NCI-H2107 (cell line): ENCODE measurements around the gene DPP6.

ENCODE experiments used
- DNase-seq: peaks from one replicate; lab custom pipeline; 2025; lab: John Stamatoyannopoulos, UW

DPP6 gene

DNA sequence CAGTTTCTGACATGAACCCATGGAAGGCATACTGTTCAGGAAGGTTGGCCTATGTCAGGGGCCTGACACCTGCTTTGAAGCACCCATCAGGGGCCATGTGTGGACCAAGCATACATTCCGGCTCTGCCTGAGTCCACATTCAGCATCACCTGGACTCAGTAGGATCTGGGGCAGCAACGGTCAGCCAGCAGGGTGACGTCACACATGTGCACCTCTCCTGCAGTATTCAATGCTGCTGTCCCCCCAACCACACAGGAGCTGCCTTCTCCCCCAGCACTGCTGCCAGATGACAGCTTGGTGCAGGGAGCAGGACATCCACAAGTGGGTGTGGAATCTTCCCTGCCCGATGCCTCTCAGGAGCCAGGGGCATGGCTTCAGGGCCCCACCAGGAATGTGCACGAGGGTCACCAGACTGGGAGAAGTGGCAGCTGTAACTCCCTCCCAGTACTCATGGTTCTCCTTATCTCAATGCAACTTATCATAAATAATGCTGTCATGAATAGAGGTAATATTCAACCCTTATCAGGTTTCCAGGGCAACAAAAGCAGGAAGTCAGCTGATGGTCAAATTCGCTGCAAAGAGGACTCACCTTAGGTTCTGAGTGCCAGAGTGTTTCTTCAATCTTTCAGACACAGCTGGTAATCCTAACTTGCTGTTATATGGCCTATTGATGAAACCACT lies 657.8 kb downstream of the DPP6 start:
- DNase-seq = no peak

DNA sequence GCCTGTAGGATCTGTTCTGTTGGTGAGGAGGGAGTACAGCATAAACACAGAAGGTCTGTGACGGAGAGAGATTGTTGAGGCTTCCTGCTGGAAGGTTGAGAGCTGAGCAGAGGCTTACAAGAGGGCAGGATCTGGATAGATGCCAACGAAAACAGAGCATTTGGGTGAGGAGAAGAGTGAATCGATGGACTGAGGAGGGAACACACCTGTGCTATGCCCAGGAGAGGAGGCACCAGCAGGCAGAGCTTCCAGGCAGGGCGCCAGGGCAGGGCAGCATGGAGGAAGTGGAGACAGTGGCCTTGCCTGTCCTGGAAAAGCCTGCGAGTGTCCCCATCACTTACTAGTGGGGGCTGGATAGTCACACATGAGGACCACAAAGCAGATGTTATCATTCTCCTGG lies 667.8 kb downstream of the DPP6 start:
- DNase-seq = no peak

DNA sequence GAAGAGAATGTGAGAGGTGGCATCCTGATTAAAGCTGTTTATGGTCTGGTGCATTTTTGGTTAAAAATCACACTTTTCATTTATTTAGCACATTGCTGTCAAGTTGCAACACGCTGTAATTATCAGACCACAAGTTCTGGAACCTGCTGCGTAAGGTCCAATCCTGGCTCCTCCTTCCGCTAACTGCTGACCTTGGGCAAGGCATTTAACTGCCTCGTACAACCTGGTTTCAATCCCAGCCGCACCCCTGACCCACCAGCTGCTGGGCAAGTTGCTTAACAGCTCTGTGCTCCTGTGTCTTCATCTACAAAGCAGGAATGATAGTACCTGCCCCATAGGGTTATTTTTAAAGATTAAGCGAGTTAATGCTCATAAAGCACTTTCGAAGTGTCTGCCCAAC lies 668.9 kb downstream of the DPP6 start:
- no peak for DNase-seq

DNA sequence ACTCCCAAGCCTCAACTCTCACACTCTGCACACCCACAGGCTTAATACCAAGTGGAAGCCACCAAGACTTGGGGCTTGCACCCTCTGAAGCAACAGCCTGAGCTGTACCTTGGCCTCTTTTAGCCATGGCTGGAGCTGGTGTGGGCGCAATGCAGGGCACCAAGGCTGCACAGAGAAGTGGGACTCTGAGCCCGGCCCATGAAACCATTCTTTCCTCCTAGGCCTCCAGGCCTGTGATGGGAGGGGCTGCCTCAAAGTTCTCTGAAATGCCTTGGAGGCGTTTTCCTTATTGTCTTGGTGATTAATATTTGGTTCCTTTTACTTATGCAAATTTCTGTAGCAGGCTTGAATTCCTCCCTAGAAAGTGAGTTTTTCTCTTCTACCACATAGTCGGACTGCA lies 674.2 kb downstream of the DPP6 start:
- DNase-seq = no peak

DNA sequence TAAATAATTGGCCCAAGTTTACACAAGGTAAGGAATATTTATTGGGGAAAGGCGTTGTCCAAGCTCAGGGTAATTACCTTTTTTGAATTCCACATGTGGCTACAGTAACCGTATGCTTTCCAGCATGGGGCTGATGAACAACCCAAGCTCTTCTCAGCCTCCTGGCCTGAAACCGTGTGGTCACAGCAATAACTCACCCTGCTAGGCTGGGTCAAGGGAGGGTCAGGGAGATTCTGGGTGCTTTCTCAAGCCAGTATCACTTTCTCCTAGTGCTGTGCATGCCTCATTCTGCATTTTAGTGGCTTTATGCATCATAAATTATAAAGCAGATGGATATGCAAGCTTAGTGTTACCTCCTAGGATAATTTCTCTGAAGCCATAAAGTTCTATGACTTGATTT lies 676.9 kb downstream of the DPP6 start:
- no peak for DNase-seq

DNA sequence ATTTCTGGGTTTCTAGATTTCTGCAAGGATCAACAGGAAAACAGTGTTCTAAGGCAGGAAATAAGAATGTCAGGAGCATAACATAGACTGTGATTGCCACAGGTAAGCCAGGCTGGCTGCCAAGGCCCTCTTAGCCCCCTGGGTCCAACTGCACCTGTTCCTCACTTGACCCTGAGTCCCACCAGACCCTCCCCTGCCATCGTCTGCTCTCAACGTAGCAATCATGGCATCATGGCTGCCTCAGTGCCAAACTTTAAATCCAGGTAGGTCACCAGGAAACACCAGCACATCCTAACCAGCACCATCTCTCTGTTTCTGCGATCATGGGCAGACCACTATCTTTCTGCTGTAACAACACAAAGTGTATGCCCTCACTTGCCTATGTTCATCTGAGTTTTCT lies 683.6 kb downstream of the DPP6 start:
- DNase-seq = no peak

DNA sequence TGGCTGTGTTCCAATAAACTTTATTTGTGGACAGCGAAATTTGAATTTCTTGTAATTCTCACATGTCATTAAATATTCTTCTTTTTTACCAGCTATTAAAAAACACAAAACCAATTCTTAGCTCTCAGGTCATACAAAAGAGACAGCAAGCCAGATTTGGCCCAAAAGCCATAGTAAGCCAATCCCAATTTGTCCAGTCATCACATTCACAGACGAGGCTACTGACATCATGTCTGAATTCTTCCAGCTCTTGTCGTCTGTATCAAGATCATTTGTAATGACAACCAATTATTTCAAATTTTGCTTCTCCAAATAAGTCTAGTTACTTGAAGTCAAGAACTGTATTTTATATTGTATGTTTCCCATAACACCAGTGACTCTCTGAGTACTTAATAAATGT lies 684.2 kb downstream of the DPP6 start:
- DNase-seq = no peak

DNA sequence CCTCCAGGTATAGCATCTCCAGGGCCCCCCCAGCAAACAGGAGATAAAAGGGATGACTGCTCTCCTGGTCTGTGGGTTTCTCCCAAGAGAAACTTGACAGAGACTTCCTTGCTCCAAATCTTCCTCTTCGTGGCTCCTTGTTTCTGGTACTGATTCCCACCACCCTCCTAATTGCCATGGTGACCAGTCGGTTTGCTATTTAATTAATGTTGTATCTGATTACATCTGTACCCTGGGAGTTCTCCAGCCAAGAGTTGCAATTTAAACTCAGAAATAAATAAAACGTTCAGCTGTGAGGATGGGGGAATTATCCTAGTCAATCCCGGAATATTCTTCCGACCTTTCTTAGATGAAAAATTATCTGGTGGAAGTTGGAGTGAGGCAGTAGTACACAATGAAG lies 686.0 kb downstream of the DPP6 start:
- DNase-seq = no peak

DNA sequence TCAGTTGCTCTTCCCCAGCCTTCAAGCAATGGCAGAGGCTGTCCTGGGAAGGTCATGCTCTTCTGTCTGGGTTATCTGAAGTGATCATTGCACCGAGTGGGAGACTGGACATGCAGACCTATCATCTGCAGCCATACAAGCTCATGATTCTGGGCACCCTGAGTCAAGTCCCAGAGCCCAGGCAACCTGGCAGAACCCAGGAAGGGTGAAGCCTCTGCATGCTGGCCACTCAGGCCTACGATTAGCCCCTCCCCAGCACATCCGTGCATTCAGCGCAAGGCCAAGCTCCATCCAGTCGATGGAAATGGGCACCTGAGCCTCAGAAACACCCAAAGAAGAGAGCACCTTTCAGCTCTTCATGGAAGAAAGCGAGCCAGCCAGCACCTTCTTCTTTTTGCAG lies 688.9 kb downstream of the DPP6 start:
- DNase-seq = no peak

DNA sequence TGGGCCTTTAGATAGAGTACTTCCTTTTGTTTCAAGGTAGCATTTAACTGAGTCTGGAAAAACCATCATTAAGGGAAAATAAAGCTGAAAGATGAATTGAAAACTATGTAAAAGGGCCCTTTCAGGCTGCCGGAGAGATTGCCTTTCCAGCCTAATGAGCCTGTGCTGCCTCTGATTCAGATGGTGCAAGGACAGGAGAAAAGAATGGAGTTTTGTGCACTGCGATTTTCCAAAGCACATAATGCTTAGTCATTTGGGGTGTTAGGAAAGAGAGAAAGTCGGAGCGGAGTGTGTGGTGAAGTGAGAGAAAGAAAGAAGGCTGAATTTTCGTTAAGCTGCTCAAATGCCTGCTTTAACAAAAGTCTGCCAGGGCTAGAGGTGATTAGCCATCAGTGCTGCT lies 691.0 kb downstream of the DPP6 start:
- DNase-seq = no peak

DNA sequence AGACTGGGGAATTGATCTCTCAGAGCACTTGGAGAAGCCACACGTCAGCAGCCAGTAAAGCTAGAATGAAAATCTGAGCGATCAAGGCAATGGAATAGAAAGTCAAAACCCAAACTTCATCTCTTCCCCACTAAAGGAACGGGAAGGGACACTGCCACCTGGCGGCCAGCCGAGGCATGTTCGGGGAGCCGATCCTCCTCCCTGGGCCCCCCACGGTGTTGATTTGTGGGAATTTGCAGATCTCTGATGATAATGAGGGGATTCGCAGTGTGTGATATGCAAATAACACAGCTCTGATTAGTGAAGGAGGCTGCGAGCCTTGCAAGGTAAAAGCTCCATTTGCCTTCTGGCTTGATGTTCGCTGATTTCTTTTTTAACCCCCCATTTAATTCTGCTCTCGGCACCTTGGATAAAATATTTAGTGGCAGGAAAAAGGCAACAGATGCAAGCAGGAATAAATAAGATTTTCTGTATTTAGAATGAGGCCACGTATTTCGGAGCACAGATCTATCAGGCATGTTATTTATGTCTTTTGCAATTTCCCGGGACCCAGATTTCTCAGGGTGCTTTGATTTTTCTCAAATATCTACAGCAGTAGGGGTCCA lies 692.2 kb downstream of the DPP6 start:
- peak; percentile 33 for DNase-seq

DNA sequence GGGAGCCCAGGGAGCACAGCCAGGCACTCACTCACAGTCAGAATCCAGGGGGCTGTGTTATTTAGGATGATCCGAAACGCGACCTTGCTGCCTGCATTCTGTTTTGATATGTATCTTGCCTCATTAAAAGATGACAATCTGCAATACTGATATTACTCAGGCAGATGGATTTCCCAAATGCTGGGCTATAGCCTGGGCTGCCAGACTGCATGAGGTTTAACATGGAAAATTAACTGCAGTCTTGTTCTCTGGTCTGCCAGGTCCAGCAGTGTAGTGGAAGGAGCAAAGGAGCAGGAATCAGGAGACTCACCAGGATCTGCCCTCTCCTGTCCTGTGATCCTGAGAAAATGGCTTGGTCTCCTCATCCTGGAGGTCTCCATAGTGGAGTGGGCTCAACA lies 692.7 kb downstream of the DPP6 start:
- no peak for DNase-seq

DNA sequence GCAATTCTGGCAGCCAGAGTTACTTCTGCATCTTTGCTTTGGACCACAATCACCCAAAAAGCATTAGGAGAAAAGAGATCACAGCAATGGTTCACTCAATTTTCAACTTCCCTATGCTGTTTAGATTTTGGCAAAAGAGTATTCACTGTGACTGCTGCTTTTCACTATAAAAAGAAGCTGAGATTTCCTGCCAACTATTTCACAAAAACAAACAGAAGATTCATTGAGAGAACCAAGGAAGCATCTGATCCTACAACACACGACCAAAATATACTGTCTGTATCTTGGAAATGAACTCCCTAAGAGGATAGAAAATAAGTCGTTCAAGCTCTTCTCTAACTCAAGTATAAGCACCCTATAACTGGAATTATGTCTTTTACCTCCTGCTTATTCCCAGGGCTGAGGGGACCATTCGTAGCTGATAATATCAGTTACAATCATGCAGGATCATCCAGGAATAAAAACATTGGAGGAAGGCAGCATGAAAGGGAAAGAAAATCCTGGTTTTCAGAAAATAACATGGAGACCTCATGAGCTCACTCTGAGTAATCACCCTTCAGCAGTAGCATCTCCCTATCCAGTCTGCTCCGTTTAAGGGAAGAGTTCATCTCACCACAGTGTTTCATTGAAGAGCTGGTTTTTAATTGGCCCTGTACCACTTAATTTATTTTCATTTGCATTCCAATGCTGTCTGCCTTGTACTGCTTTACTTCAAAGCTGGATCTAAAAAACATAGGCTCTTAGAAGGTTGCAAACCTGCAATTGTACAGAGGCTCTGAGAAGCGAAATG lies 694.6 kb downstream of the DPP6 start:
- DNase-seq = no peak

DNA sequence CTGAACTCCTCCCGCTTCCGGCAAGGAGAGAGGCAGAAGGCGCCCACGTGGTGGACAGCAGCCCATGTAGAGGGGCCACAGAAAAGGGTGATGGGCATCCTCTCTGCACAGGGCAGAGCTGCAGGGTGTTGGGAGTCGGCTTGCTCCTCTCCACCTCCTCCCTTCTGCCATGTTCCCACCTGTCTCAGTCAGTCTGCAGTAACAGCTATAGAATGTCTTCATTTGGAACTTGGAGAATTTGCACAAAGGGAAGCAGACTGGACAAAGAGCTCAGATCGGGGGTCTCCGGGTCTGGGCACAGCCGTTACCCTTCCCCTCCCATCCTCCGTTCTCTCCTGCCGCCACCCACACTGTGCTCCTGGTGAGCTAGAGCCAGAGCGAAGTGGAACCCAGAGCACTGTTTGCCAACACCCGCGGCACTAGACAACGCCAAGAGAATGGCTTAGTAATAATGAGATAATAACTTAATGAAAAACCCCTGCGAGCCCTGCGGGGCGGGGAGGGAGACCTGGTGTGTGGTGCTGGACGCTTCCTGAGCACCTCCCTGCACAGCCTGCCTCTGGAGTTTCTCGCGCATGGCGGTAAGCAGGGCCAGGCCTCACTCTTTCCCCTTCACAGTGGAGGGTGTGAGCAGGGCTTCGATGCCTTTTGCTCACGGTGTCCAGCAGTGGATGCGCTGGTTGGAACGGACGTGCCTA lies 696.0 kb downstream of the DPP6 start:
- no peak for DNase-seq

DNA sequence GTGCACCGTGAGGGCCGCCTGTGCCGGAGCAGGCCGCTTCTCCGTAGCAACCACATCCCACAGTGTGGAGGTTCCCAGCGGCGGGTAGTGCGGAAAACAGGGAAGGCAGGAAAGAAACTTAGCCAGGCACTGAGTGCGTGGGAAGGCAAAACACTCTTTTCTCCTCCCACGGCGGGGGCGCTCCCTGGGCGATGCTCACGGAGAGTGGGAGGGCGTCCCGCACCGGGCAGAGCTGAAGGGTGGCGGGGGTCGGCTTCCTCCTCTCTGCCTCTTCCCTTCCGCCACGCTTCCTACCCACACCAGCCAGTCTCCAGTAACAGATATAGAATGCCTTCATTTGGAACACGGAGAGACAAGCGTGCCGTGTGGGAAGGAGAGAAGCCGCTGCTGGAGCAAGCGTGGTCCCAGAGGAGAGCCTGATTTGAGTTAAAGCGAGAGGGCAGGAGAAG lies 698.2 kb downstream of the DPP6 start:
- DNase-seq = no peak

DNA sequence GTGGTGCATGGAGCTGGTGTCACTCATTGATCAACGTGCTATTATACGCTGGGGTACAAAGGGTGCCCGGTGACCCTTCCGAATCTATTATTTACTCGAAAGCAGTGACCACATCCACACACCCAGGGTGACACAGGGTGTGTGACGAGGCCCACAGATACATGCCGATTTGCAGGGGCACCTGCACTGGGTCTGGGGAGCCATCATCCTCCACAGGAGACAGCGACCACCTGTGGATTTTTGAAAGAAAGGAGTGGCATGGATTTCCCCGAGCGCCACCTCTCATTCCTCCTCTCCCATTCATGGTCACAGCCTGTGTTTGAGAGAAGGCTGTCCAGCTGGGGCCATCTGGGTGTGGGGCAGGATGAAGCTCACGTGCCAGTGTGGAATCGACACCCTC lies 701.0 kb downstream of the DPP6 start:
- no peak for DNase-seq

DNA sequence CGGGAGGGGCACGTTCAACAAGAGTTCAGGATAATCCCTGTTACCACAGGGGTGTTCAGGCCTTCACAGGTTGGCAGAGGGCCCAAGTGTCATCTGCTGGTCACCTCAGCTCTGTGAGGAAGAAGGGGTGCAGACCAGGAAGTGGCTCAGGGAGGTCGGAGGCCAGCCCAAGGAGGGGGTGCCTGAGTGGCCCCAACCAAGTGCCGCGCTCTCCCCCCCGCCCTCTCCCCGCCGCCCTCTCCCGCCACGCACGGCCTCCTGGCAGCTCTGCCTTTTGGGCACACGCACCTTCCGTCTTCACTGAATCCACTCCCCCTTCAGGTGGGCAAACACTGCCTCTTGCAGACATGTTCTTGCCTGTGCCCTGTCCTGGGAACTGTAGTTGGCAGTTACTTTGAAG lies 705.6 kb downstream of the DPP6 start:
- DNase-seq = no peak

DNA sequence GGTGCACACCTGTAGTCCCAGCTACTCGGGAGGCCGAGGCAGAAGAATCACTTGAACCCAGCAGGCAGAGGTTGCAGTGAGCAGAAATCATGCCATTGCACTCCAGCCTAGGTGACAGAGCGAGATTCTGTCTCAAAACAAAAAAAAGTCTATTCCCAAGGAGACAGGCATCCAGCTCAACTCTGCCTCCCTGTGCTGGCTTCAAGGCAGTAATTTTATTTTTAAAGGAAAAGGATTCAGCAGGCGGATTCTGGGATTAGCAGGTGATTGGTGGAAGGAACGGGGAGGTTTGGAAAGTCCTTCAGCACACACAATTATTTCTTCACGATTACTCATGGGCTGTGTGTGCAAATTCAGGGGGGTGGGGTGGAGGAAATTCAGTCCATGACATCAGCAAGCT lies 707.8 kb downstream of the DPP6 start:
- no peak for DNase-seq

DNA sequence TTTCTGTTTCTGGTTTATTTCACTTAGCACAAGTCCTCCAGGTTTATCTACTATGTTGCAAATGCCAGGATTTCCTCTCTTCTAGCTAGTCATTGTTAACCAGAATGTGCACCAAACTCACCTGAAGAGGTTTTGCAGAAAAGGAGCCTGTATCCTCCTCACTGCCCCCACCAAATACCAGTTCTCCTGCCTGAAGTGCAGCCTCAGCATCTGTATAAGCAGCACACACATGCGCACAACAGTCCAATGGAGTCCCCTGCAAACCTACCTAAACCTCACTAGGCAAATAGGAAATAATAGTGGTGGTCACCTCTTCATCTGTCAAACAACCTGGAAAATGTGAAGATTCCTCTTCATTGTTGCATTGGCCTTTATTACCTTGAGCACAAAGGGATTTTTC lies 712.9 kb downstream of the DPP6 start:
- DNase-seq = peak; percentile 52

DNA sequence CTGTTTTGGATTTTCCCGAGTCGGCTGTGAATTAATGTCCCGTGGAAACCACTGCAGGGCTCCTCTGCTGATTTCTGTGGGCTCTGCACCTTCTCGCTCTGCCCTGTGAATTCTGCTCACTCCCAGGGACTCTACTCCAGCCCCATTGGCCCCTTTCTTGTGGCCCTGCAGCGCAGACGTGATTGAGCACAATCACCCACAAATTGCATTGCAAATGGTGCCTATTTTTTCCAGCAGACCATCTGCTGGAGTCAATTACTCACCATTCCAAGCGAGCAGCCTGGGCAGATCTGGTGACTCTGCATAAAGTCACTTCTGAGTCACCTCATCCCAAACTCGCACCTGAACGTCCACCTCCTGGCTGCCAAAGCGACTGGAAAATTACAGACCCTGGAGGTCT lies 714.9 kb downstream of the DPP6 start:
- DNase-seq = no peak

DNA sequence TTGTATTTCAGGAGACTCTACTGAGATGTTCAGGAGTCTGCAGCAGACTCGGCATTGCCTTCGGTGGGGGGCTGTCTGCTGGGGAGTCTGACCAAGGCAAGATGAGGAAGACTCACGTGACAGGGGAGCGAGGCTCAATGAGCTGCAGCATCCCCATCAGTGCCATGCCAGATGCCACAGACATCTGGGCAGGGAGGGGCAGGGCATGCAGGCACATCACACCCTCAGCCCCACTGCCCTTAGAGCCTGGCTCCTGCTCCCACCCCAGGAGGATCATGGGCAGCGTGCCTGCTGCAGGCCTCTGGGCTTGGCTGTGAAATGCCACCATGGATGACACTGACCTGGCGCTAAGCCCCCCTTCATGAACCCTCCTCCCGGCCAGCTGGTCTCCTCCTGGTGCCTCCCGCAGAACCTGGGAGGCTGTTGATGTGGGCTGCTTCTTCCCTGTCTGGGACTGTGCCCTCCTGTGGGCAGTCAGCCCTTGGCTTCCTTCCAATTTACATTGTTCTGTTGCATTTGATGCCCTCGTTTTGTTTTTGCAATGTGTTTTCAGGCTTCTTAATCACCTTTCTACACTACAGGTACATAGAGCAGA lies 715.7 kb downstream of the DPP6 start:
- DNase-seq = no peak

DNA sequence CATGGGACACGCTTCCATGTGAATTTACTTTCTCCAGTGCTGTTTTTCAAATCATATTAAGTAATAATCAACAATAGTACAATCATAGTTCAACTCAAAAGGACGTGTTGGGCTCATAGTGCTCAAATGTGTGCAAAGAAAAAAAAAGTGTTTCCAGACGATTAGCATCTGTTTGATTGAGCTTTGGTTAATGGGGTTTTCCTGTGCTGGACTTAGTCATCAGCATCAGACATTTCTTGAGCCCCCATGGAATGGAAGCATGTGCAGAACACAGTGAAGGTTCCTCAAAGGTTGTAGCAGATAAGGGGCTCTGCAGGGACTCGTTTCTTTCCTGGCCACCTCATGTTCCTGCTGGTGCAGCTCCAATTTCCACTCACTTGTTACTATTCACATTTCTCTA lies 716.8 kb downstream of the DPP6 start:
- no peak for DNase-seq
